Stimulated activated CD4-positive, alpha-beta T cell treated with anti-CD3 and anti-CD28 coated beads, Interleukin-4, amount 100 ng/mL, for 48 hours (primary cell): ENCODE data around the gene TSPAN15.
"Not testable (repeated sequence)": the region's sequence is repeated elsewhere in the genome, so short reads cannot be mapped to it uniquely, and the experiment has no call there.

Experiments
- DNase-seq, 2 donors: peaks; one replicate each; pipeline ENCODE4 v3.0.0-alpha.2; 2020; ENCODE audit warnings: low read depth in 2 of 2

TSPAN15 gene

DNA sequence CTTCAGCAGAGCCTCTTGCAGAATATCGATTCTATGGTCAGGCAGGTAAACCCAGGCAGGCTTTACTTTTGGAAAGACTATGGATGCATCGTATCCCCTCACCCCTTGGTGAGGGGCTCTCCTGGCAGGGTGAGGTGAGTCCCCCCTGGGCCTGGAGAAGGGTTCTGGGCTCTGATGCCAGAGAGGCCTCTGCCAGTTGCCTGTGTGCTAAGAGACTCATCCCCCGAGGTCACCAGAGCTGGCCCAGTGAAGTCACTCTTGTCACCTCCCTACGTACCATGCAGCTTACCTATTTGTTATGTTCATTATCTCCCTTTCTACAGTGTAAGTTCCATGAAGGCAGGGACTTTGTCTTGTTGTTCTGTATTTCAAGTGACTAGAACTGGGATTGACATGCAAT, 51.3 kb downstream of the TSPAN15 start:
- no peak for DNase-seq

DNA sequence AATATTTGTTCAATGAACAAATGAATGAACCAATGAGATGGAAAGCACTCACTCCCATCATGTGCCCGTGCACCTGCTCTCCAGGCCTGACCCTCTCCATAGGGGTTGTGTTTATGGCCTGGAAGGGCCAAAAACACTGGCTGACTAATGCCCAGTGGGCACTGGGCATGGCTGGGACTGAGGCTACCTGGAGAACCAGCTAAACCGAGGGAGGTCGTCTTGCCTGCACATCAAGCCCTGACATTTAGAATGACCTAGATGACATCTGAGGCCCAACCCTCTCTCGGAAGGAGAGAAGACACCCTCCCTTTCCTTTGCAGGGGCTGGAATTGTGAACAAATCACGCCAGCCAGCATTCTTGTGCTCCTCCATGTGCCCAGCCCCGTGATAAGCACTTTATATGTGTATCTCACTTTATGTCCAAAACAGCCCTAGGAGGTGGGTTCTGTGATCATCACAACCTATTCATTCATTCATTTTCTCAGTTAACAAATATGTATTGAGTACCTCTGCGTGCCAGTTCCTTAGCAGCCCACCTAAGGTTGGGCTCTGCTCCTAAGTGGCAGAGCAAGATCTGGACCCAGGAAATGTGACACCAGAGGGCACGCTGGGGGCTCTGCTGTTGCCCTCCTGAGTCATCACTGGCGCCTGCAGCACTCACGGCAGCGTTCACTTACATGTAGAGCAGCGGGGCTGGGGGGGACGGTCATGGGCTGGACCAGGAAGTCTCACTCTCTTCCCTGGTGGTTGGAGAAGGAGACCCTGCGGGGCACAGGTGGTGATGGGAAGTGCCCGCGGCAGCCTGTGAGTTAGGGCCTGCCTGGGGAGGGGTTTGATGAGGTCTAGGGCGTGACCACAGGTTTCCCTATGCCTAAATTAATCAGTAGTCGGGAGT, 52.0 kb downstream of the TSPAN15 start:
- no peak for DNase-seq

- no peak for DNase-seq
Measured at GRCh38 chr10:69503896-69504265, 52.6 kb downstream of the TSPAN15 start.

DNA sequence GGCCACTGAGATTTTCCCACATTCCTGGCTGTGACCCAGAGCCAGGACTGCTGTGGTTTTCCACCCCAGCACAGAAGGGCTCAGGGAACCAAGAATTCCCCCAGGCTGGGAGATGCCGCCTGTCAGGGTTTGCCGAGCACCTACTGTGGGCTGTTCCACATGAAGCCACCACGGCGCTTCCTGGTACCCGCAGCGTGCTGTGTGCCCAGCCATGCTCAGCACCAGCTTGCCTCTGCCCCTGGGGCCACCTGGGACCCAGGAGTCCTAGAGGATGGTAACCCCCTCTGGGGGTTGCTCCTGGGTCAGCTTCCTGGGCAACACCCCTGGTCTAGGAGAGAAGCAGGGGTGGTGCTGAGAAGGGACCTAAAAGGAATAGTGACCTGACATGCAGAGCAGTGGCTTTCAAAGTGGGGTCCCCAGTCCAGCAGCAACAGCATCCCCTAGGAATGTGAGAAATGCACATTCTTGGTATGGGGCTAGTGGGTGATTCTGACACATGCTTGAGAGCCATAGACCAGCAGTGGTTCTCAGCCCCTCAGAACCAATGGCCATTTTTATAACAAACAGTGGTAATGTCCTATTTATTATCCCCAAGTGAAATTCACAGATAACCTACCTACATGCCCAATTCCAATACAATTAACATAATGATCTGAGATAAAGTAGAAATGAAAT, 53.4 kb downstream of the TSPAN15 start:
- no peak for DNase-seq

DNA sequence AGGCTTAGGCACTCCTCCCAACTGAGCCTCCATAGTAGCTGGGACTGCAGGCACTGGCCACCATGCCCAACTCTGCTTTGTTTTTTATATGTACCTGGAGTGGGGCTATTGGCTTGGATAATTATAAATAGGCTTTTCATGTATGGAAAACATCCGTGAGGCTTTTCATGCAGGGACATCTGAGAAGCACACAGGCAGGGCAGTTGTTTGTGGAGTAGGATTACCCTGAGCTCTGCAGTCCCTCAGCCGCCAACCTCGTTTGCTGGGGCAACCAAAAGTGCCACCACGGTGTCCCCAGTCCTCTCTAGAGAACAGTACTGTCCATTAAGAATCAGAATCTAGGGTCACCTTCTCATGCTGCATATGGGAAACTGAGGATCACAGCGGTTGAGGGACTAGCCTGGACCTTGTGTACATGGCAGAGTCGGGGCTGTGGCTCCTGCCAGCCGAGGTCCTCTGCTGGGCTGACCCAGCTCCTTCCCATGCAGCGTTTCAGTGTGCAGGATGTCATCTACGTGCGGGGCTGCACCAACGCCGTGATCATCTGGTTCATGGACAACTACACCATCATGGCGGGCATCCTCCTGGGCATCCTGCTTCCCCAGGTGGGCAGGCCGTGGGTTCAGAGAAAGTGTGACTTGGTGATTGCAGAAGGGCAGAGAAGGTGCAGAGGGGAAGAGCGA, 54.5 kb downstream of the TSPAN15 start:
- DNase-seq: no peak

GRCh38 chr10:69506487-69506833, 55.2 kb downstream of the TSPAN15 start:
- no peak for DNase-seq

- no peak for DNase-seq
Measured at GRCh38 chr10:69506834-69507713, 55.8 kb downstream of the TSPAN15 start.

- no peak for DNase-seq
Measured at GRCh38 chr10:69508738-69509340, 57.6 kb downstream of the TSPAN15 start.

GRCh38 chr10:69512901-69513300, 61.6 kb downstream of the TSPAN15 start:
- DNase-seq: no peak

GRCh38 chr10:69513617-69514016, 62.4 kb downstream of the TSPAN15 start:
- DNase-seq: no peak

DNA sequence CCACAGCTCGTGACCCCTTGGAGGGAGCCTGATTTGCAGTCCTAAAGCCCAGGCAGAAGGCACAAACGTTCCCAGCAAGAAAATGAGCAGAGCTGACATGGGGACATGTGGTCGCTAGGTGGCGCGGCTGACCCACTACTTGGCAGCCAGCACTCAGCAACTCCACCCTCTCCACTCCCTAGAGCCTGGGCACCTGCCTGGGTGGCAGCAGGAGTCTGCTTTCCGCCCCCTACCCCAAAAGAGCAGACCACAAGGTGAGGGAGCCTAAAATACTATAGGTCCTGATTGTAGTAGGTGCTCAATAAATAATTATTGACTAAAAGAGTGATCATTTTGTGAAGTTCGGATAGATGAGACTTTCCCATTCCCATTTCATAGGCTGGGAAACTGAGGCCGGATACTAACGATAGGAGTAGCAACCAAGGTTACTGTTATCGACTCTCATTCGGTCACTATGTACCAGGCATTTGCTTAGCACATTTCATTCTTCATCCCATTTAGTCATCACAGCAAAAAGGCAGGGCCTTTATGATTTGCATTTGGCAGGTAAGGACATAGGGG, 64.5 kb downstream of the TSPAN15 start:
- peak; percentile 68 to 79 for DNase-seq

GRCh38 chr10:69516316-69516715, 65.1 kb downstream of the TSPAN15 start:
- no peak for DNase-seq

- DNase-seq: no peak
Measured at GRCh38 chr10:69516796-69517195, 65.5 kb downstream of the TSPAN15 start.

DNA sequence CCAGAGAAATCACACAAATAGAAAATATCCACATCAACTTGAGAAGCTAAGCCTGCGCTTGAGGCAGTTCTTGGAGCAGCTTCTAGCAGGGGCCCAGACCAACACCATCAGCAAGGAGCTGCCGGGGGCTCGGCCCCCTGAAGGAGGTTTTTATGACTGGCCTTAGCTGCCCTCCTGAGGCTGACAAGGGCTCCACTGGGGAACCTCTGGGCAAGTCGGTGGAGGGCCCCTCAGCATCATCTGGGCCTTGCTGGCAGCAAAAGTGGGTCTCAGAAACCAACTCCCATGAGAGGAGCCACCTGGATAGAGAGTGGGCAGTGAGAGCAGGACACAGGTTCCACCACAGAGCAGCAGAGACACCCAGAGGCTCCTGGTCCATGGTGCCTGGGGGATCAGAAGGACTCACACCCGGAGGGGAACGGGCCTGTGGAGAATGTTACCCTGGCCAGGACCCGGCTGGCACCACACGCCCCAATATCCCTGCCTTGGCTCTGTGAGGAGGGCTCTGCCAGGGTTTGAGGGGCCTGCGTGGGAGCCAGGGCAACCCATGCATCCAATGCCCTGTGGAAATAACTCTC, 66.1 kb downstream of the TSPAN15 start:
- DNase-seq: no peak

- no peak for DNase-seq
Measured at GRCh38 chr10:69527961-69528360, 76.7 kb downstream of the TSPAN15 start.

GRCh38 chr10:69533658-69534057, 82.4 kb downstream of the TSPAN15 start:
- no peak for DNase-seq

DNA sequence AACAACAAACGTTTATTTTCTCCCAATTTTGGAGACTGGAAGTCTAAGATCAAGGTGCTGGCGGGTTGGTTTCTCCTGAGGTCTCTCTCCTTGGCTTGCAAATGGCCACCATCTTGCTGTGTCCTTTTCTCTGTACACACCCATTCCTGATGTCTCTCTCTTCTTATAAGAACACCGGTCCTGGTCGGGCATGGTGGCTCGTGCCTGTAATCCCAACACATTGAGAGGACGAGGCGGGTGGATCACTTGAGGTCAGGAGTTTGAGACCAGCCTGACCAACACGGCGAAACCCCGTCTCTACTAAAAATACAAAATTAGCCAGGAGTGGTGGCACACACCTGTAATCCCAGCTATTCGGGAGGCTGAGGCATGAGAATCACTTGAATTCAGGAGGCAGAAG, 85.3 kb downstream of the TSPAN15 start:
- not testable (repeated sequence) for DNase-seq

DNA sequence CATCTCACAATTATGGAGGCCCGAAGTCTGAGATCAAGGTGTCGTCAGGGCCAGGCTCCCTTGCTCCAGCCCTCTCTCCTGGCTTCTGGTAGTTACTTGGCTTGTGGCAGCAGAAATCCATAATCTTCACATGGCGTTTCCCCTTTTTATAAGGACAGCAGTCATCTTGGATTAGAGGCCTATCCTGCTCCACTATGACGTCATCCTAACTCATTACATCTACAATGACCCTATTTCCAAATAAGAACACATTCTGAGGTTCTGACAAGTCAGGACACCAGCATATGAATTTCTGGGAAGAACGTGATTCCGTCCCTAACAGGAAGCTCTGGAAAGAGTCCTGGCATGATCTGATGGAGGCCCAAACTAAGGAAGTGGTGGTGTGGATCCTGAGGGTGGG, 86.2 kb downstream of the TSPAN15 start:
- DNase-seq: no peak

- no peak for DNase-seq
Measured at GRCh38 chr10:69538461-69538860, 87.2 kb downstream of the TSPAN15 start.

- no peak for DNase-seq
Measured at GRCh38 chr10:69541463-69541862, 90.2 kb downstream of the TSPAN15 start.

DNA sequence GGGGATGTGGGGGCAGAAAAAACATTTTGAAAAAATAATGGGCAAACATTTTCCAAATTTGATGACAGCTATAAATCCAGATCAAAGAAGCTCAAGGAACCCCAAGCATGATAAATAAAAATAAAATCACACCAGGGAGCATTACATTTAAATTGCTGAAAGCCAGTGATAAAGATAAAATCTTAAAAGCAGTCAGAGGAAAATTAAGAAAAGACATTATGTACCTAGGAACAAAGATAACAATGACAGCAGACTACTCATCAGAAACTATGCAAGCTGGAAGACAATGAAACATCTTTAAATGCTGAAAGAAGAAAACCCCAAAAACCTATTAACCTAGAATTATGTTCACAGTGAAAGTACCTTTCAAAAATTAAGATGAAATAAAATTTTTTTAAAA, 98.7 kb downstream of the TSPAN15 start:
- no peak for DNase-seq
